ENCODE data around the gene PTPRN2.

DNA sequence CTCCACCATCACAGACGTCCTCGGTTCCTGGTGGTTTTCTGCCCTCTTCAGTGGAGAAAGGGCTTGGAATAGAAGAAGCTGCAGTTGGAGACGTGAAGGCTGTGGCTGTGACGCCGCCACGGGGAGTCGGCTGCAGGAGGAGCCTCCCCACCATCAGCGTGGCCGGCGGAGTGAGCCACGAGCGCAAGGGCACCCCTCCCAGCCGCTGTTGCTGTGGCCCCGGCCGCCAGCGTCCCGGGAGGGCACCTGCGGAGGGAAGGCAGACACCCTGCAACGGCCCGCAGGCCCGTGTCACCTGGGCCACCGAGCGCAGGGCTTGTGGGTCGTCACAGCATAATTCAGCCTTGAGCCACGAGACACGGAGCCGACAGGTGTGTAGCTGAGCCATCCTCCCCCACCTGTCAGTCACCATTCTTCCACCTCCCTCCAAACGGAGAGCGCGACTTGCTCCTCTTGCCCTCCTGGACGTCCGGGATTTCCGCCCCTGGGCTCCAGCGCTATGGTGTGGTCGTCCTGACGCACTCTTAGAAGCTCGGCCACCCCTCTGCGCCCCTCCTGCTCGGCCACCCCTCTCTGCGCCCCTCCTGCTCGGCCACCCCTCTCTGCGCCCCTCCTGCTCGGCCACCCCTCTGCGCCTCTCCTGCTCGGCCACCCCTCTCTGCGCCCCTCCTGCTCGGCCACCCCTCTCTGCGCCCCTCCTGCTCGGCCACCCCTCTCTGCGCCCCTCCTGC, 102.7 kb downstream of the PTPRN2 start:
- TF ChIP-seq POLR2A (IDR thresholded peaks at IDR 0.05) = no peak
- TF ChIP-seq POLR2AphosphoS5 (IDR thresholded peaks at IDR 0.05) = no peak
- no peak for TF ChIP-seq CTCF (IDR thresholded peaks at IDR 0.05)

Measured in sigmoid colon (tissue), 4 donors.